A549 (cell line): Measurements from ENCODE around the gene LOXL3. TPM values are rescaled to one million over a fixed set of nuclear protein-coding genes. Genes with fewer than 3 reads are reported as not detected.
A peak's percentile ranks its signal among the peaks of the same experiment; 100 is the strongest.

Experiments used
- CBX8 ChIP-seq: fragments of 200-600 bp; sonication (generic); IDR thresholded peaks from 2 replicates; pipeline ENCODE4 v1.6.1; 2016
- FOSL2 ChIP-seq, 2 experiments: fragments of 450-650 bp in 1 of 2; fragments of >200 bp in 1 of 2; sonication (Bioruptor Twin) in 1 of 2; formaldehyde crosslinking; IDR thresholded peaks; 2 replicates each; pipeline versions ENCODE4 v1.5.0 to v1.6.1; 2016 to 2020; ENCODE audit warnings: mild to moderate bottlenecking in 1 of 2, moderate library complexity in 1 of 2
- JUN ChIP-seq, 2 experiments: fragments of >200 bp; sonication (Bioruptor Twin); formaldehyde crosslinking; IDR thresholded peaks; 2 replicates in 1 of 2; 3 replicates in 1 of 2; pipeline ENCODE4 v1.6.1; 2016 to 2017
- KDM5A ChIP-seq: fragments of 200-600 bp; sonication (generic); IDR thresholded peaks from 2 replicates; pipeline ENCODE4 v1.6.1; 2016; ENCODE audit warnings: antibody characterized with exemption, mild to moderate bottlenecking
- SREBF2 ChIP-seq: fragments of 450-650 bp; IDR thresholded peaks from 2 replicates; pipeline ENCODE4 v1.6.1; 2014; ENCODE audit warnings: mild to moderate bottlenecking, moderate library complexity
- polyA plus RNA-seq, 4 experiments: library from polyadenylated mRNA; depleted of rRNA in 3 of 4; stranded (reverse); fragments of >200 nt; fragmentation: RNase III in 1 of 4; extraction: RNeasy Plus Mini Kit Qiagen cat#74134 plus additional on column Dnase treatment in 1 of 4; gene quantifications; 2 replicates in 3 of 4; 3 replicates in 1 of 4; pipeline ENCODE4 v1.2.3, GENCODE V29; 2011 to 2017
- TF ChIP-seq, protein P1 (sequence below): fragments of 200-600 bp; sonication (generic); IDR thresholded peaks from 2 replicates; pipeline ENCODE4 v1.6.1; 2016; ENCODE audit warnings: antibody characterized with exemption, mild to moderate bottlenecking, moderate library complexity
- TF ChIP-seq, protein P2 (sequence below): IDR thresholded peaks from 2 replicates; pipeline ENCODE4 v1.6.1; 2012

LOXL3 gene
- polyA plus RNA-seq, 2 of the 4 experiments (the other 2 are of a cell fraction), result 0.27 to 0.30 TPM

DNA sequence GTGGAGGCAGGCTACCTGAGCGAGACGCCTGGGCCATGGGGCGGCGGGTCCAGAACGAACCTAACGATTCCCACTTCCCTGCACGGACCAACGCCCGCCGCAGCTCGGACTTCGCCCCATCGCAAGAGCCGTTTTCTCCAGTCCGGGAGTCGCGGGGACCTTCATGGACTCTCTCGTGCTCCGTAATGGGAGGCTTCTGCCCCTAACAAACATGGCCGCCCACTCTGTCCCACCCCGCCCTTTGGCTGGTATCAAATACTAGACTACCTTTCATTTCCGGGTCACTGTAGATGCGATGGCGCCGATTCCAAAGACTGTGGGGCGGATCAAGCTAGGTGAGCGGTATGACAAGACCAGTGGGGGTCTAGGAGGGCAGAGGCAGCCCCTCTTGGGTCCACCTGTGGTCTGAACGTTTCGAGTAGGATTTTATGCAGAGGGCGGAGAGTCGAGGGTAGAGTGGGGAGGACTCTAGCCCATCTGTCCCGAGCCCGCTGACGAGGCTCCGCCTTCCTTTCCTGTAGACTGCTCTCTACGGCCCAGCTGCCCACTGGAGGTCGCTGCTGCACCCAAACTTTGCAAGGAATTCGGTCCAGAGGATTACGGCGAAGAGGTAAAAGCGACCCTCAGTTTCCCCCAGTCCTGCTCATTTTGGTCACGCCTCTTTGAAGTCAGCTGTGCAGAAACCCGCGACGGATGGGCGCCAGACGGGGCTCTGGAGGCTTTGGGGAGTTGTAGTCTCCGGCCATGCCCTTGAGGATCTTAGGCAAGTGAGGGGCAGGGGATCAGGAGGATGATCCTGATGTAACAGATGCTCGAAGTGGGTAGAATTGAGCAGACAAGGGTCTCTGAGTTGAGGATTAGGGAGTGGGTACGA lies 70.7 kb downstream of the LOXL3 start, which contains the start of the genes CCDC142 and TTC31 (continued):
- TF ChIP-seq JUN (IDR thresholded peaks at IDR 0.05) (peak; percentile 88 to 93; a peak in 4 of 5 replicates), SREBF2 (no peak), FOSL2 (IDR thresholded peaks at IDR 0.05) (no peak), FOSL2 (CRISPR knock-in tag; IDR thresholded peaks at IDR 0.05) (no peak), KDM5A (peak; percentile 98), CBX8 (no peak)
- TF ChIP-seq, protein P1, sequence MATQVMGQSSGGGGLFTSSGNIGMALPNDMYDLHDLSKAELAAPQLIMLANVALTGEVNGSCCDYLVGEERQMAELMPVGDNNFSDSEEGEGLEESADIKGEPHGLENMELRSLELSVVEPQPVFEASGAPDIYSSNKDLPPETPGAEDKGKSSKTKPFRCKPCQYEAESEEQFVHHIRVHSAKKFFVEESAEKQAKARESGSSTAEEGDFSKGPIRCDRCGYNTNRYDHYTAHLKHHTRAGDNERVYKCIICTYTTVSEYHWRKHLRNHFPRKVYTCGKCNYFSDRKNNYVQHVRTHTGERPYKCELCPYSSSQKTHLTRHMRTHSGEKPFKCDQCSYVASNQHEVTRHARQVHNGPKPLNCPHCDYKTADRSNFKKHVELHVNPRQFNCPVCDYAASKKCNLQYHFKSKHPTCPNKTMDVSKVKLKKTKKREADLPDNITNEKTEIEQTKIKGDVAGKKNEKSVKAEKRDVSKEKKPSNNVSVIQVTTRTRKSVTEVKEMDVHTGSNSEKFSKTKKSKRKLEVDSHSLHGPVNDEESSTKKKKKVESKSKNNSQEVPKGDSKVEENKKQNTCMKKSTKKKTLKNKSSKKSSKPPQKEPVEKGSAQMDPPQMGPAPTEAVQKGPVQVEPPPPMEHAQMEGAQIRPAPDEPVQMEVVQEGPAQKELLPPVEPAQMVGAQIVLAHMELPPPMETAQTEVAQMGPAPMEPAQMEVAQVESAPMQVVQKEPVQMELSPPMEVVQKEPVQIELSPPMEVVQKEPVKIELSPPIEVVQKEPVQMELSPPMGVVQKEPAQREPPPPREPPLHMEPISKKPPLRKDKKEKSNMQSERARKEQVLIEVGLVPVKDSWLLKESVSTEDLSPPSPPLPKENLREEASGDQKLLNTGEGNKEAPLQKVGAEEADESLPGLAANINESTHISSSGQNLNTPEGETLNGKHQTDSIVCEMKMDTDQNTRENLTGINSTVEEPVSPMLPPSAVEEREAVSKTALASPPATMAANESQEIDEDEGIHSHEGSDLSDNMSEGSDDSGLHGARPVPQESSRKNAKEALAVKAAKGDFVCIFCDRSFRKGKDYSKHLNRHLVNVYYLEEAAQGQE, result no peak; the same call in 1 of the 2 replicates
- TF ChIP-seq, protein P2, sequence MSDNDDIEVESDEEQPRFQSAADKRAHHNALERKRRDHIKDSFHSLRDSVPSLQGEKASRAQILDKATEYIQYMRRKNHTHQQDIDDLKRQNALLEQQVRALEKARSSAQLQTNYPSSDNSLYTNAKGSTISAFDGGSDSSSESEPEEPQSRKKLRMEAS, result peak; percentile 89

Other genes with a start within 250 kb of the LOXL3 start
- gene SLC4A5, start 210.5 kb downstream of the LOXL3 start, polyA plus RNA-seq (2011; rRNA removed), result 1.1 and 1.3 TPM in 2 replicates
- 0.38 to 0.63 TPM (median 0.50 TPM) in 3 replicates for gene SLC4A5, start 210.5 kb downstream of the LOXL3 start, polyA plus RNA-seq (2017; fragmentation: RNase III; extraction: RNeasy Plus Mini Kit Qiagen cat#74134 plus additional on column Dnase treatment)
- gene DCTN1, start 173.6 kb downstream of the LOXL3 start, polyA plus RNA-seq (2011; rRNA removed), result 95.1 and 99.1 TPM in 2 replicates
- 104 to 107 TPM (median 106 TPM) in 3 replicates for gene DCTN1, start 173.6 kb downstream of the LOXL3 start, polyA plus RNA-seq (2017; fragmentation: RNase III; extraction: RNeasy Plus Mini Kit Qiagen cat#74134 plus additional on column Dnase treatment)
- 0.88 and 1.6 TPM in 2 replicates for gene C2orf81, start 132.3 kb downstream of the LOXL3 start, polyA plus RNA-seq (2011; rRNA removed)
- gene C2orf81, start 132.3 kb downstream of the LOXL3 start, polyA plus RNA-seq (2017; fragmentation: RNase III; extraction: RNeasy Plus Mini Kit Qiagen cat#74134 plus additional on column Dnase treatment), result 1.9 to 2.4 TPM (median 2.0 TPM) in 3 replicates
- 47.4 and 59.1 TPM in 2 replicates for gene WDR54, start 132.2 kb downstream of the LOXL3 start, polyA plus RNA-seq (2011; rRNA removed)
- gene WDR54, start 132.2 kb downstream of the LOXL3 start, polyA plus RNA-seq (2017; fragmentation: RNase III; extraction: RNeasy Plus Mini Kit Qiagen cat#74134 plus additional on column Dnase treatment), result 59.4 to 68.5 TPM (median 62.5 TPM) in 3 replicates
- 15.1 and 15.9 TPM in 2 replicates for gene RTKN, start 112.0 kb downstream of the LOXL3 start, polyA plus RNA-seq (2011; rRNA removed)
- 15.6 to 21.2 TPM (median 20.1 TPM) in 3 replicates for gene RTKN, start 112.0 kb downstream of the LOXL3 start, polyA plus RNA-seq (2017; fragmentation: RNase III; extraction: RNeasy Plus Mini Kit Qiagen cat#74134 plus additional on column Dnase treatment)
- 15.5 and 19.9 TPM in 2 replicates for gene INO80B, start 98.9 kb downstream of the LOXL3 start, polyA plus RNA-seq (2011; rRNA removed)
- 66.8 to 74.6 TPM (median 74.3 TPM) in 3 replicates for gene INO80B, start 98.9 kb downstream of the LOXL3 start, polyA plus RNA-seq (2017; fragmentation: RNase III; extraction: RNeasy Plus Mini Kit Qiagen cat#74134 plus additional on column Dnase treatment)
- 62.6 and 86.3 TPM in 2 replicates for gene WBP1, start 95.5 kb downstream of the LOXL3 start, polyA plus RNA-seq (2011; rRNA removed)
- 49.1 to 67.0 TPM (median 59.0 TPM) in 3 replicates for gene WBP1, start 95.5 kb downstream of the LOXL3 start, polyA plus RNA-seq (2017; fragmentation: RNase III; extraction: RNeasy Plus Mini Kit Qiagen cat#74134 plus additional on column Dnase treatment)
- 35.3 and 42.0 TPM in 2 replicates for gene MOGS, start 88.6 kb downstream of the LOXL3 start, polyA plus RNA-seq (2011; rRNA removed)
- 30.6 to 34.5 TPM (median 34.1 TPM) in 3 replicates for gene MOGS, start 88.6 kb downstream of the LOXL3 start, polyA plus RNA-seq (2017; fragmentation: RNase III; extraction: RNeasy Plus Mini Kit Qiagen cat#74134 plus additional on column Dnase treatment)
- gene MRPL53, start 81.3 kb downstream of the LOXL3 start, polyA plus RNA-seq (2011; rRNA removed), result 49.9 and 68.8 TPM in 2 replicates
- gene MRPL53, start 81.3 kb downstream of the LOXL3 start, polyA plus RNA-seq (2017; fragmentation: RNase III; extraction: RNeasy Plus Mini Kit Qiagen cat#74134 plus additional on column Dnase treatment), result 216 to 229 TPM (median 221 TPM) in 3 replicates
- 6.8 and 8.9 TPM in 2 replicates for gene CCDC142, start 70.9 kb downstream of the LOXL3 start, polyA plus RNA-seq (2011; rRNA removed)
- gene CCDC142, start 70.9 kb downstream of the LOXL3 start, polyA plus RNA-seq (2017; fragmentation: RNase III; extraction: RNeasy Plus Mini Kit Qiagen cat#74134 plus additional on column Dnase treatment), result 11.9 to 16.4 TPM (median 12.8 TPM) in 3 replicates
- 29.6 and 32.4 TPM in 2 replicates for gene TTC31, start 70.9 kb downstream of the LOXL3 start, polyA plus RNA-seq (2011; rRNA removed)
- 25.4 to 26.2 TPM (median 25.7 TPM) in 3 replicates for gene TTC31, start 70.9 kb downstream of the LOXL3 start, polyA plus RNA-seq (2017; fragmentation: RNase III; extraction: RNeasy Plus Mini Kit Qiagen cat#74134 plus additional on column Dnase treatment)
- 0.84 and 1.0 TPM in 2 replicates for gene LBX2, start 54.3 kb downstream of the LOXL3 start, polyA plus RNA-seq (2011; rRNA removed)
- 2.0 to 2.4 TPM (median 2.1 TPM) in 3 replicates for gene LBX2, start 54.3 kb downstream of the LOXL3 start, polyA plus RNA-seq (2017; fragmentation: RNase III; extraction: RNeasy Plus Mini Kit Qiagen cat#74134 plus additional on column Dnase treatment)
- gene PCGF1, start 46.2 kb downstream of the LOXL3 start, polyA plus RNA-seq (2011; rRNA removed), result 53.6 and 55.3 TPM in 2 replicates
- gene PCGF1, start 46.2 kb downstream of the LOXL3 start, polyA plus RNA-seq (2017; fragmentation: RNase III; extraction: RNeasy Plus Mini Kit Qiagen cat#74134 plus additional on column Dnase treatment), result 32.2 to 38.1 TPM (median 32.8 TPM) in 3 replicates
- gene TLX2, start 39.5 kb downstream of the LOXL3 start, polyA plus RNA-seq (2011; rRNA removed), result 0.05 TPM in 1 of 2 replicates, not detected in the other
- 0.37 to 0.58 TPM (median 0.39 TPM) in 3 replicates for gene TLX2, start 39.5 kb downstream of the LOXL3 start, polyA plus RNA-seq (2017; fragmentation: RNase III; extraction: RNeasy Plus Mini Kit Qiagen cat#74134 plus additional on column Dnase treatment)
- gene DQX1, start 27.7 kb downstream of the LOXL3 start, polyA plus RNA-seq (2011; rRNA removed), result 0.39 and 0.42 TPM in 2 replicates
- 0.09 to 0.21 TPM (median 0.15 TPM) in 3 replicates for gene DQX1, start 27.7 kb downstream of the LOXL3 start, polyA plus RNA-seq (2017; fragmentation: RNase III; extraction: RNeasy Plus Mini Kit Qiagen cat#74134 plus additional on column Dnase treatment)
- gene AUP1, start 24.2 kb downstream of the LOXL3 start, polyA plus RNA-seq (2011; rRNA removed), result 129 and 181 TPM in 2 replicates
- gene AUP1, start 24.2 kb downstream of the LOXL3 start, polyA plus RNA-seq (2017; fragmentation: RNase III; extraction: RNeasy Plus Mini Kit Qiagen cat#74134 plus additional on column Dnase treatment), result 160 to 164 TPM (median 163 TPM) in 3 replicates
- 28.7 and 33.7 TPM in 2 replicates for gene HTRA2, start 24.0 kb downstream of the LOXL3 start, polyA plus RNA-seq (2011; rRNA removed)
- gene HTRA2, start 24.0 kb downstream of the LOXL3 start, polyA plus RNA-seq (2017; fragmentation: RNase III; extraction: RNeasy Plus Mini Kit Qiagen cat#74134 plus additional on column Dnase treatment), result 33.6 to 36.5 TPM (median 34.0 TPM) in 3 replicates
- 3.7 and 4.0 TPM in 2 replicates for gene DOK1, start 778 bp upstream of the LOXL3 start, polyA plus RNA-seq (2011; rRNA removed)
- 3.2 to 5.1 TPM (median 5.0 TPM) in 3 replicates for gene DOK1, start 778 bp upstream of the LOXL3 start, polyA plus RNA-seq (2017; fragmentation: RNase III; extraction: RNeasy Plus Mini Kit Qiagen cat#74134 plus additional on column Dnase treatment)
- gene M1AP, start 94.4 kb upstream of the LOXL3 start, polyA plus RNA-seq (2011; rRNA removed), result not detected in 2 replicates
- gene M1AP, start 94.4 kb upstream of the LOXL3 start, polyA plus RNA-seq (2017; fragmentation: RNase III; extraction: RNeasy Plus Mini Kit Qiagen cat#74134 plus additional on column Dnase treatment), result not detected in 3 replicates
- gene SEMA4F, start 100.3 kb upstream of the LOXL3 start, polyA plus RNA-seq (2011; rRNA removed), result 9.3 and 11.1 TPM in 2 replicates
- gene SEMA4F, start 100.3 kb upstream of the LOXL3 start, polyA plus RNA-seq (2017; fragmentation: RNase III; extraction: RNeasy Plus Mini Kit Qiagen cat#74134 plus additional on column Dnase treatment), result 7.6 to 8.5 TPM (median 8.3 TPM) in 3 replicates